A172 (cell line): Measurements from ENCODE around the gene CLPSL2. TPM values are rescaled to one million over a fixed set of nuclear protein-coding genes. Genes with fewer than 3 reads are reported as not detected.

Source experiments
- DNase-seq: peaks from one replicate; pipeline ENCODE4 v3.0.0-alpha.2; 2015; ENCODE audit warnings: low spot score
- total RNA-seq: library from RNA; depleted of rRNA; stranded (reverse); fragments of >200 nt; shearing (Covaris generic); gene quantifications from 2 replicates; pipeline ENCODE4 v1.2.3, GENCODE V29; 2014

The CLPSL2 gene
- total RNA-seq, 1 experiment from 2014 or later: 4.7 TPM

DNA sequence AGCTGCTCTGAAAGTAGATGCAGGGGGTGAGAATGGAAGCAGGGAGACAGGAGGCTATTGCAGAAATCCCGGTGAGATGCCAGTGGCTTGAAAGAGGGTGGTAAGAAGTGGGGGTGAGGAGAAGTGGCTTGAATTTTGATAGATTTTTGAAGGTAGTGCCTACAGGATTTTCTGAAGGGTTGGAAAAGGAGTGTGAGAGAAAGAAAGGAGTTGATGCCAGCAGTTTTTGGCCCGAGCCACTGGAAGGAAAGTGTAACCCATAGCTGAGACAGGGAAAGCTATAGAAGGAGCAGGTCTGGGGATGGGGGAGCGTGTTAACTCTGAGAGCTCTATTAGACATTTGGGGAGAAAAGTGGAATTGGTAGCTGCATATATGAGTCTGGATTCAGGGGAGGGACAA is 29.9 kb upstream of the CLPSL2 start:
- DNase-seq: no peak

DNA sequence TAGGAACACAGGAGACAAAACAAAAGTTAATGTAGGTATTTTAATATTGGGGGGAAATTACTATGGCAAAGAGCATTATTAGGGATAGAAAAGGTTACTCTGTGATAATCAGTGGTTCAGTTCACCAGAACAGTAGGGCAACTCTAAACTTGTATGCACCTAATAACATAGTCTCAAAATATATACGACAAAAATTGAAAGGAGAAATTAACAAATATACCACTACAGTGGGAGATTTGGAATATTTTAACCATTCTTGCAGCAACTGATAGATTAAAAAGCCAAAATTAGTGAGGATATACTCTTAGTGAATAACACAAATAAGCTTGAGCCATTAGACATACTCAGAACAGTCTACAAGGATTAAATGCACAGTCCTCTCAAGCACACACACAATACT is 28.5 kb upstream of the CLPSL2 start:
- DNase-seq: no peak

DNA sequence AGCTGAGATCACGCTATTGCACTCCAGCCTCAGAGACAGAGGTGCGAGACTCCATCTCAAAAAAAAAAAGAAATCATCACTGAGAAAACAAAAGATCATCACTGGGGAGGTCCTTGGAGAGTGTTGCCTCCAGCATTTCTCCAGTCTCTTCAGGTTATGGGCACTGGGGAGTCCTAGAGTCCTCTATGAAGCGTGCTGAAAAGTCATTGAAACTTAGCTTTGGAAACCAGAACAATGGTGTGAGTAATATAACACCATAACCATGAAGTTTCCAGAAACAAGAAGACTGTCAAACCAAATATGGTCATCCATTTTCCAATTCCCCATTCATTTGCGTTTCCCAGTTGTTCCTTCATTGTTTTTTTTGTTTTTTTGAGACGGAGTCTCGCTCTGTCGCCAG is 25.8 kb upstream of the CLPSL2 start:
- DNase-seq: no peak

DNA sequence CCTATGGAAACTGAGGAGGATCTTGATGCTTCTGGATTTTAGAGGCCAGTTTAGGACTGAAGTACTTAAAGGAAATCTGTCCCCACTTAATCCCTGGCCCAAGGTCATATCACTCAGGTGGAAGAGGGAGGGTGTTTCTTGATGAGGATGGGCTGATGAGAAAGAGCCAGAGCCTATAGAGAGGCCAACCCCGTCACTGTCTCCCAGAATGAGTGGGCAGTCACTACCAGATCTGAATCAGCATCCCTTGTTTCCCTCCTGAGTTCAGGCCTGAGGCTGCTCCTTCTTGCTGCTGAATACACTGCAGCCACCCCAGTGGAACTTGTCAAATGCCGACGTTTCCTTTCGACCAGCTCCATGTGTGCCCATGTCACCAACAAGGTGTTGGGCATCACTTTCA is 24.8 kb upstream of the CLPSL2 start:
- DNase-seq: no peak

- no peak for DNase-seq
Observed at GRCh38 chr6:35752330-35752729, 24.1 kb upstream of the CLPSL2 start.

- DNase-seq: no peak
Observed at GRCh38 chr6:35754452-35755277, 21.7 kb upstream of the CLPSL2 start.

DNA sequence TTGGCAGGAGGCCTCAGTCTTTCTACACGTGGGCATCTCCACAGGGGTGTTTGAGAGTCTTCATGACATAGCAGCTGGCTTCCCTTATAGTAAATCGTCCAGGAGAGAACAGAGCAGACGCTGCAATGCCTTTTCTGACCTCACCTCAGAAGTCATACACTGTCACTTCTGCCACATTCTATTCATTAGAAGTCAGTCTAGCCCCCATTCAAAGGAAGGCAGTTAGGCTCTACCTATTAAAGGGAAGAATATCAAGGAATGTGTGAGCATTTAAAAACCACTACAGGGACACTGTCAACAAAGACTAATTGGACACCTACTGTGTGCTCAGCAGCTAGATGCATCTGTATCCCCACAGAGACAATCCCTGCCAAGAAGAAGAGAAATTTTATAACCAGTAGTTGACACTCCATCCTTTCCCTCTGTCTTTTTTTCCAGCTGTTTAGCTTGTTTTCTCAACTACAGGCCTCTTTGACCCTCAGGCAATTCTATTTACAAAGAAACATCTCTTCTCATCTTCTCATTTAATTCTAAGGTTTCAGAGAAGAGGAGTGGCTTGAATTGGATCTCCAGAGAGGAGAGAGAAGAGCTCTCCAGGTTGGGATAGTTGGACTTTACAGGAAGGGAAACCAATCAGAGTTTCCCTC is 21.0 kb upstream of the CLPSL2 start:
- DNase-seq: no peak

DNA sequence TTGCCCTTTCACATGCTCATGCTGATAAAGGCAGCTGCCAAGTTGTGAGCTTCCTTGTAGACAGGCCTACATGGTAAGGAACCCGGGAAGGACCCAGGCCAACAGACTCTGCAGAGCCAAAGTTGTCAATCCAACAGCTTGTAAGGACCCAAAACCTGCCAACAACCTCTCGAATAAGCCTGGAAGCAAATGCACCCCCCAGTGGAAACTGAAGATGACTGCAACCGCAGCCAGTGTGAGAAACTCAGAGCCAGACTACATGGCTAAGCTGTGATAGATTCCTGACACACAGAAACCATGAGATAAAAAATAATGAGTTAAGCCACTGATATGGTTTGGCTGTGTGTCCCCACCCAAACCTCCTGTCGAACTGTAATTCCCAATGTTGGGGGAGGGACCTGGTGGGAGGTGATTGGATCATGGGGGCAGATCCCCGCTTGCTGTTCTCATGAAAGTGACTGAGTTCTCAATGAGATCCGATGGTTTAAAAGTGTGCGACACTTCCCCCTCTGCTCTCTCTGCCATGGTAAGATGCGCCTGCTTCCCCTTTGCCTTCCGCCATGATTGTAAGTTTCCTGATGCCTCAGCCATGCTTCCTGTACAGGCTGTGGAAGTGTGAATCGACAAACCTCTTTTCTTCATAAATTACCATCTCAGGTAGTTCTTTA is 18.8 kb upstream of the CLPSL2 start:
- no peak for DNase-seq

GRCh38 chr6:35759426-35759825 is 17.0 kb upstream of the CLPSL2 start:
- no peak for DNase-seq

- DNase-seq: no peak
Observed at GRCh38 chr6:35765739-35766138, 10.7 kb upstream of the CLPSL2 start.

- DNase-seq: no peak
Observed at GRCh38 chr6:35769211-35769610, 7.2 kb upstream of the CLPSL2 start.

- DNase-seq: no peak
Observed at GRCh38 chr6:35771343-35771627, 5.1 kb upstream of the CLPSL2 start.

DNA sequence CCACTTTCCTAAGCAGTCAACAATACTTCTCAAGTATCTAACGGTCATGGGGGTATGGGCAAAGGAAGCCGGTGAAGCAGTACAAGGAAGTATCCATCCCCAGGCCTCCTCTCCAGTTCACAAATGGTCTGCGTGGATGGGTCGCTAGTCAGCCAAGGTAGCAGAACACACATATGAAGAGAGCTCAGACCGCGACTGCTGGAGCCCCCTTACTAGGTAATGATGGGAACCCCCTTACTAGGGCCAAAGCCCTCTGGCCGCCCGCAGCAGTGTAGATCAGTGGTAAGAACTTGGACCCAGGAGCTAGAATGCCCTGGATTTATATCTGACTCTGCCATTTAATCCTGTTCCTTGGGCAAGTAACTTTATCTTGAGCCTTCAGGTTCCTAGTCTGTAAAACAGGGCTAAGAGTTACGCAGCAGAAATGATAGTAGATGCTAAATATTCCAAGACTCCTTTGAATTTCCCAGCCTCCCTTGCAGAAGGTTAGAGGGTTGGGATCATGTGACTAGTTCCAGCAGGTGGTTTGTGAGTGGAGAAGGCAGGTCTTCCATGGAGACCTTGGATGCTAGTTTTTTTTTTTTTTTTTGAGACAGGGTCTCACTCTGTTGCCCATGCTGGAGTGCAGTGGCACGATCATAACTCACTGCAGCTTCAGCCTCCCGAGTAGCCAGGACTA is 2.1 kb upstream of the CLPSL2 start:
- no peak for DNase-seq

DNA sequence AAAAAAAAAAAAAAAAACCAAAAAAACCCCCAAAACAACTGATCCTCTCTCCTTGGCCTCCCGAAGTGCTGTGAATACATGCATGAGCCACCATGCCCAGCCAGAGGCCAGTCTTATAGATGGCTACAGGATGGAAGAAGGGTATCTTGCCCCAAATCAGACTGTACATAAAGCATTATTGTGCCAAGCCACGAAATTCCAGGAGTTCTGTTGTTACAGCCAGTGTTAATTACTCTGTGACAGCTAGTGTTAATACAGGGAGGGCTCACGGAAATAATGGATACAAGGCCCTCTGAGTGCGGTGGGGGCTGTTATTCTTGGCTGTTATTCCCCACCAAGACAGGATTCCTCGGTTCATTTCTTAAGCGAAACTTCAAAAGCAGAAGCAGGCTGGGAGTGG is 1.4 kb upstream of the CLPSL2 start:
- DNase-seq: no peak

DNA sequence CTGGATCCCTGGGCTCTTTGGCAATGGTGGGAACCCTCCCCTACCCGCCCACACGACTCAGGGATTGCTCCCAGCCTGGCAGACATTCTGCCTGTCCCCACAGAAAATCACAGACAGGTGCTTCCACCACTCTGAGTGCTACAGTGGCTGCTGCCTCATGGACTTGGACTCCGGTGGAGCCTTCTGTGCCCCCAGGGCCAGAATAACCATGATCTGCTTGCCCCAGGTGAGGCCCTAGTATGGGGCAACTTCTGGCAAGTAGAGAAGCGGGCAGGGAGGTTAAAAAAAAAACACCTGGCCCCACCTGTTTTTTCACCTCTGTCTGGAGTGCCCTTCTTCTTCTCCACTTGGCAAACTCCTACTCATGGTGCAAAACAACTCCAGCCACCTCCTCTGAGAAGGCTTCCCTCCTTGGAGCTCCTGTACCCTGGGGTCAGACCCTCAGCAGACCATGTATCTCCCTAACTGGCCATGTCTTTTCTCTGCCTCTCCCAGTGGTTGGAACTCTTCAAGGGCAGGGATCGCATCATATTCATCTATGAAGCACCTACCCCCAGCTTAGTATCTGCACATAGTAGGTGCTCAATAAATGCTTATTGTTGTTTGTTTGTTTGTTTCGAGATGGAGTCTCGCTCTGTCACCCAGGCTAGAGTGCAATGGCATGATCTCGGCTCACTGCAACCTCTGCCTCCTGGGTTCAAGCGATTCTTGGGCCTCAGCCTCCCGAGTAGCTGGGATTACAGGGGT is 1.1 kb downstream of the CLPSL2 start:
- DNase-seq: no peak

- no peak for DNase-seq
Observed at GRCh38 chr6:35778437-35778836, 2.0 kb downstream of the CLPSL2 start.

DNA sequence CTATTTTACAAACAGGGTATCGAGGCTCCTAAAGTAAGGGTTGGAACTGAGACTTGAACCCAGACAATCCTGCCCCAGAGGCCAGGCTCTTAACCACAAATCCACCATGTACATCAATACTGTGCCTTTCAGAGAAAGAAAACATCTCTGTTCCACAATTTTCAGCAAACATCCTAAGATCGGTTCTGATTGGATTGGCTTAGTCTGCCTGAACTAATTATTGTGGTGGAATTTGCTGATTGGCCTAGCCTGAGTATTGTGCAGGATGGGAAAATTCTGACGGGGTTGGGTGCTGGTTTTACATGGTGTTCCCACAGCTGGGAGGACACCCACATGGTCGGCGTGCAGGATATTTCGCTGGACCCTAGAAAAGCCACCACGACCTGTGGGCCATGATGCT is 4.3 kb downstream of the CLPSL2 start, which contains the start of gene CLPSL1:
TSS of gene CLPSL1 (plus strand) at position 301 of the 400 bp plus-strand sequence. CDS start at position 393, 92 bp downstream.
- no peak for DNase-seq

DNA sequence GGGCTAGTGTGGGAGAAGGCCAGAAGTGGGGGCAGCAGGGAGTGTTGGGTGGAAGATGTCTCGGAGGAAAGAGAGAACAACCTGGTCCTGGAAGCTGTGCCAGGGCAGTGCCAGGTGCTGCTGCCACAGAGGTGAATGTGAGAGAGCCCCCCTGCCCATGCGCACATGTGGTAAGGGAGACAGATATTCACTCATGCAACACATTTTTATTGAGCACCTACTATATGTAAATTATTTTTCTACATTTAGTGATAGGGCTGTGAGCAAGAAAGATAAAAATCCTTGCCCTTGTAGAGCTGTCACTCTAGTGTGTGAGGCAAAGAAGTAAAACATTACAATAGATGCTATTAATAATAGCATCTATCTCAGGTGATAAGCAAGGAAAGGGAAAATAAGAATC is 4.9 kb downstream of the CLPSL2 start:
- DNase-seq: no peak

- DNase-seq: no peak
Observed at GRCh38 chr6:35782424-35782823, 6.0 kb downstream of the CLPSL2 start.

GRCh38 chr6:35784200-35784599 is 7.8 kb downstream of the CLPSL2 start:
- no peak for DNase-seq

DNA sequence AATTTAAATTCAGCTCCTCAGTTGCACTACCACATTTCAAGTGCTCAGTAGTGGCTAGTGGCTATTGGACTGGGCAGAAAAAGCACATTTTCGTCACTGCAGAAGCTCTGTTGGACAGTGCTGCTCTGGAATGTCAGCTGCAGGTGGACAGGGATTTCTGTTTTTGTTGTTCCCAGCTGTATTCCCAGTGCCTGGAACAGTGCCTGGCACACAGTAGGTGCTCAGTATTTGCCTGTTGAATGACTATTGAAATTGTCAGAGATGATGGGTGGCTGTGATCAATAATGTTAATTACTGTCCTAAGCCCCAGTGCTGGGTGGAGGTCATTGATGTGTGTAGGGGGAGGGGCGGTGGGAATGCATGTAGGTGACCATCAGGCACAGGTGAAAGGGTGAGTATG is 9.9 kb downstream of the CLPSL2 start:
- DNase-seq: no peak

- DNase-seq: no peak
Observed at GRCh38 chr6:35786810-35787209, 10.4 kb downstream of the CLPSL2 start.
